Right lobe of liver (tissue), 6 donors: Measurements from ENCODE around the gene MICALL1. TPM values are rescaled to one million over a fixed set of nuclear protein-coding genes. Genes with fewer than 3 reads are reported as not detected.
"Not testable (repeated sequence)": the region's sequence is repeated elsewhere in the genome, so short reads cannot be mapped to it uniquely, and the experiment has no call there.

Source experiments
- ATAC-seq, 4 donors: fragments of 200-7000 bp; cut with Tn5 transposase; one replicate each; pipeline ENCODE4 v1.9.1; 2020; ENCODE audit warnings: mild to moderate bottlenecking in 4 of 4, moderate library complexity in 4 of 4
- DNase-seq, 3 donors: peaks; one replicate each; pipeline ENCODE4 v3.0.0-alpha.2; 2020
- H3K27ac ChIP-seq, 3 donors: fragments of 200-600 bp; one replicate each; pipeline ENCODE4 v1.8.0; 2022
- H3K27me3 ChIP-seq, 2 donors: fragments of 200-600 bp; one replicate each; pipeline ENCODE4 v1.8.0; 2022
- H3K36me3 ChIP-seq, 4 donors: fragments of 200-600 bp; sonication (generic) in 1 of 4; one replicate each; pipeline versions ENCODE4 v1.5.1 to v1.8.0; 2017 to 2022; ENCODE audit warnings: control low read depth in 1 of 4
- H3K4me1 ChIP-seq, 4 donors: fragments of 200-600 bp; sonication (generic) in 1 of 4; one replicate each; pipeline versions ENCODE4 v1.5.1 to v1.8.0; 2017 to 2022; ENCODE audit warnings: control low read depth in 1 of 4
- H3K4me3 ChIP-seq, 3 donors: fragments of 200-600 bp; one replicate each; pipeline ENCODE4 v1.8.0; 2022
- H3K9me3 ChIP-seq, 4 donors: fragments of 200-600 bp; sonication (generic) in 1 of 4; one replicate each; pipeline versions ENCODE4 v1.5.1 to v1.8.0; 2017 to 2022; ENCODE audit warnings: control low read depth in 1 of 4
- CTCF ChIP-seq, 4 donors: fragments of 200-600 bp in 3 of 4; fragments of 450-650 bp in 1 of 4; IDR thresholded peaks; one replicate each; pipeline versions ENCODE4 v1.5.1 to v1.8.0; 2016 to 2022; ENCODE audit warnings: antibody characterized with exemption in 4 of 4, mild to moderate bottlenecking in 2 of 4
- POLR2A ChIP-seq: fragments of 450-650 bp; IDR thresholded peaks from one replicate; pipeline ENCODE4 v1.6.1; 2017; ENCODE audit warnings: antibody characterized with exemption, mild to moderate bottlenecking
- WGBS: methylation state at CpG from one replicate; pipeline ENCODE4 v1.1.6; 2018; ENCODE audit warnings: low coverage, low lambda C conversion rate; ENCODE audit not compliant: insufficient coverage; ENCODE audit errors: missing lambda C conversion rate; 5-methylcytosine and 5-hydroxymethylcytosine counted together
- intact Hi-C, 2 donors: fragments of 100-400 bp; cut with DNase I; formaldehyde crosslinking; loops; one replicate each; pipeline versions ENCODE4 v1.11.2 to v1.14.1; 2022
- total RNA-seq, 6 experiments: library from RNA; depleted of rRNA in 2 of 6; stranded (reverse); fragments of >200 nt in 2 of 6; fragmentation: NEBNext Ultra II Directional in 3 of 6; extraction: Animal tissue kit (Norgen Biotek cat#: 25700) in 3 of 6; gene quantifications; one replicate each; pipeline versions ENCODE4 v1.1.0 to v1.2.4, GENCODE V29; 2016 to 2023
- donor health status: DM: no; HTN: yes; CAD: no.
- donor health status: DM: no; HTN: no; CAD: no.
- donor health status: DM: no; HTN: no; CAD: no.
- donor health status: DM: no; HTN: yes; CAD: no.
- donor health status: DM: no; HTN: yes; CAD: no.

Gene MICALL1
- total RNA-seq, 6 experiments from 2014 or later = 6.5 to 19.0 (median 10.3) TPM

GRCh38 chr22:37972527-37972926 lies 66.4 kb downstream of the MICALL1 start:
- no CpG with 5 or more reads among the region's 3 CpGs for WGBS
- no peak overlapping the region for H3K27ac ChIP-seq
- H3K27me3 ChIP-seq = no peaks in the 10 kb centered on the region
- no peak for ATAC-seq
- intact Hi-C loops = loop anchor here in 1 of 2 donors (10.0 kb wide), 1 partner anchor 148 kb away; the partner anchor contains the start of gene GALR3
- H3K4me1 ChIP-seq = no peaks in the 10 kb centered on the region
- TF ChIP-seq POLR2A = no peak
- TF ChIP-seq CTCF (IDR thresholded peaks at IDR 0.05) = no peak
- no peak for DNase-seq
- no peak overlapping the region for H3K4me3 ChIP-seq
- H3K36me3 ChIP-seq = peaks cover 0 to 9% (median 3%) of the 10 kb centered on the region in 4 donors
- H3K9me3 ChIP-seq = no peaks in the 10 kb centered on the region

GRCh38 chr22:37973271-37974170 lies 67.4 kb downstream of the MICALL1 start:
- intact Hi-C loops = loop anchor here in 1 of 2 donors (10.0 kb wide), 1 partner anchor 149 kb away; the partner anchor contains the start of gene GALR3
- no peak for ATAC-seq
- 92% methylated on average over 11 of the region's 33 CpGs for WGBS
- no peaks in the 10 kb centered on the region for H3K27me3 ChIP-seq
- no peak for DNase-seq
- no peak overlapping the region for H3K4me3 ChIP-seq
- TF ChIP-seq POLR2A (no peak), CTCF (IDR thresholded peaks at IDR 0.05) (no peak)
- no peaks in the 10 kb centered on the region for H3K9me3 ChIP-seq
- H3K36me3 ChIP-seq = no peaks in the 10 kb centered on the region
- no peaks in the 10 kb centered on the region for H3K4me1 ChIP-seq
- H3K27ac ChIP-seq = no peak overlapping the region

- intact Hi-C loops = loop anchor here in 1 of 2 donors (10.0 kb wide), 1 partner anchor 150 kb away; the partner anchor contains the start of gene GALR3
- H3K27me3 ChIP-seq = no peaks in the 10 kb centered on the region
- H3K4me3 ChIP-seq = no peak overlapping the region
- WGBS = no CpG with 5 or more reads among the region's 2 CpGs
- DNase-seq (no peak), ATAC-seq (no peak)
- H3K9me3 ChIP-seq = no peaks in the 10 kb centered on the region
- no peak for TF ChIP-seq CTCF (IDR thresholded peaks at IDR 0.05)
- TF ChIP-seq POLR2A = no peak
- no peak overlapping the region for H3K27ac ChIP-seq
- H3K4me1 ChIP-seq = no peaks in the 10 kb centered on the region
- H3K36me3 ChIP-seq = no peaks in the 10 kb centered on the region
These were observed 69.1 kb downstream of the MICALL1 start for GRCh38 chr22:37975153-37975552.

- not testable (repeated sequence) for H3K36me3 ChIP-seq, H3K27me3 ChIP-seq, H3K9me3 ChIP-seq, H3K27ac ChIP-seq, H3K4me3 ChIP-seq, ATAC-seq, H3K4me1 ChIP-seq, DNase-seq
- intact Hi-C loops = loop anchor here in 1 of 2 donors (10.0 kb wide), 1 partner anchor 151 kb away; the partner anchor contains the start of gene GALR3
- 86% methylated on average over 7 of the region's 8 CpGs for WGBS
These were observed 69.9 kb downstream of the MICALL1 start for GRCh38 chr22:37976022-37976421.

- 100% methylated on average over 1 of the region's 4 CpGs for WGBS
- no peak for TF ChIP-seq POLR2A
- no peak for TF ChIP-seq CTCF (IDR thresholded peaks at IDR 0.05)
- intact Hi-C loops = loop anchor here in 1 of 2 donors (10.0 kb wide), 1 partner anchor 152 kb away; the partner anchor contains the start of gene GALR3
- no peak overlapping the region for H3K27ac ChIP-seq
- no peaks in the 10 kb centered on the region for H3K36me3 ChIP-seq
- no peak overlapping the region for H3K4me3 ChIP-seq
- peaks cover 0 to 9% (median 4%) of the 10 kb centered on the region in 4 donors for H3K4me1 ChIP-seq
- H3K9me3 ChIP-seq = no peaks in the 10 kb centered on the region
- no peaks in the 10 kb centered on the region for H3K27me3 ChIP-seq
- no peak for ATAC-seq
- no peak for DNase-seq
These were observed 70.5 kb downstream of the MICALL1 start for GRCh38 chr22:37976547-37976946.
